ENCODE data around the gene GRID2. TPM values are rescaled to one million over a fixed set of nuclear protein-coding genes. Genes with fewer than 3 reads are reported as not detected.
"Not testable (repeated sequence)": the region's sequence is repeated elsewhere in the genome, so short reads cannot be mapped to it uniquely, and the experiment has no call there.

The GRID2 gene
- total RNA-seq, 2 donors from 2014 or later = not detected

DNA sequence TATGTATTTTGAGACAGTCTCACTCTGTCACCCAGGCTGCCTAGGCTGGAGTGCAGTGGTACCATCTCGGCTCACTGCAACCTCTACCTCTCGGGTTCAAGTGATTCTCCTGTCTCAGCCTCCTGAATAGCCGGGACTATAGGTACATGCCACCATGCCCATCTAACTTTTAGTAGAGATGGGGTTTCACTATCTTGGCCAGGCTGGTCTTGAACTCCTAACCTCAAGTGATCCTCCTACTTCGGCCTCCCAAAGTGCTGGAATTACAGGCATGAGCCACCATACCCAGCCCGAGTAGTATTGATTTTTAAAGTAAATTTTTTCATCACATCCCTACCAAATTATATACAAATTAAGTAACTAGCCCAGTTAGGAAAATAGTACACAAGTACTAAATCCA, 144.4 kb downstream of the GRID2 start:
- not testable (repeated sequence) for ATAC-seq; H3K36me3 Mint-ChIP-seq; DNase-seq (ENCODE audit: low spot score in 2 of 2); H3K27ac Mint-ChIP-seq
- H3K9me3 Mint-ChIP-seq = peaks cover 16 to 18% of the 10 kb centered on the region in 2 donors

DNA sequence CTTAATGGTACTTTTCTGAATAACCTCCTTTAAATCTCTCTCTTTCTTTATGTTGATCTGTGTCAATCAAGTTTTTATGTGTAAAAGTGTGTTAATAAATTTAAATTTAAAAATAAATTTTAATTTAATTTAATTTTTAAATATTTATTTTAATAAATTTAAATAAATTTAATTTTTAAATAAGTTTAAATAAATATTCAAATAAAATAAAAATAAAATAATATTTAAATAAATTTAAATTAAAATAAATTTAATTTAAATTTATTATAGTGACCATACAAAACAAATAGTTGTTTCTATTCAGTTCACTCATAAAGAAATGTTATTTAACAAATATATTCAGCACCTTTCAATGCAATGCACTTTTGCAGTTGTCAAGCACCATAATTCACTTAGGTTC, 146.9 kb downstream of the GRID2 start:
- ATAC-seq = no peak
- H3K36me3 Mint-ChIP-seq = no peaks in the 10 kb centered on the region
- no peak overlapping the region for H3K27ac Mint-ChIP-seq
- DNase-seq (ENCODE audit: low spot score in 2 of 2) = no peak
- H3K9me3 Mint-ChIP-seq = peaks cover 8 to 11% of the 10 kb centered on the region in 2 donors

DNA sequence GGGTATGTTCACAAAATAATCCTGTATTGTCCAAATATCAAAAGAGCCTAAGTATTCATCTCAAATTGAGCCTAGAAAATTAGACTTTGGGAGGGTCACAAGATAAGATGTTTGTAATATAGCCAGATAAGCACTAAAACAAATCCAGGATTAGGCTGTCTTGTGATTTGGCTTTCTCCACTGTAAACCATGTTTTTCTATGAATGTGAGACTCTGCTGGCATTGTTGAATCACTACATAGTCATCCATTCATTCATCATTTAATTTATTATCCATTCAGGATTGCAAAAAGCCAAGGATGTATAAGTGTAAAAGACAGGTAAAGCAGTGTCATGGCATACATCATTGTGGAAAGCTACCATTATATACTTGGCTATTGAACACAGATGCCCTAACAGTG, 148.0 kb downstream of the GRID2 start:
- no peak for ATAC-seq
- Mint-ChIP-seq H3K36me3 (no peaks in the 10 kb centered on the region), H3K9me3 (peaks cover 4 to 8% of the 10 kb centered on the region in 2 donors), H3K27ac (no peak overlapping the region)
- DNase-seq (ENCODE audit: low spot score in 2 of 2) = no peak

DNA sequence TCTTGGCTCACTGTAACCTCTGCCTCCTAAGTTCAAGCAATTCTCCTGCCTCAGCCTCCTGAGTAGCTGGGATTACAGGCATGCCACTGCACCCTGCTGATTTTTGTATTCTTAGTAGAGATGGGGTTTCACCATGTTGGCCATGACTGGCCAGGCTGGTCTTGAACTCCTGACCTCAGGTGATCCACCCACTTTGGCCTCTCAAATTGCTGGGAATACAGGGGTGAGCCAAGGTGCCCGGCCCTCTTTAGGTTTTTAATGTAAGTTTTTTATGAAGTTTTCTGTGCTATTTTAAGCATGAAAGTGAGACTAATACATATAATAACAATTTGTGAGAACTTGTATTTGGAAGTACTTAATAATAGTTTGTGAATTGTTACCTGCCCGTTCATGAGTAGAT, 148.6 kb downstream of the GRID2 start:
- not testable (repeated sequence) for H3K9me3 Mint-ChIP-seq; H3K27ac Mint-ChIP-seq; H3K36me3 Mint-ChIP-seq; ATAC-seq; DNase-seq (ENCODE audit: low spot score in 2 of 2)

DNA sequence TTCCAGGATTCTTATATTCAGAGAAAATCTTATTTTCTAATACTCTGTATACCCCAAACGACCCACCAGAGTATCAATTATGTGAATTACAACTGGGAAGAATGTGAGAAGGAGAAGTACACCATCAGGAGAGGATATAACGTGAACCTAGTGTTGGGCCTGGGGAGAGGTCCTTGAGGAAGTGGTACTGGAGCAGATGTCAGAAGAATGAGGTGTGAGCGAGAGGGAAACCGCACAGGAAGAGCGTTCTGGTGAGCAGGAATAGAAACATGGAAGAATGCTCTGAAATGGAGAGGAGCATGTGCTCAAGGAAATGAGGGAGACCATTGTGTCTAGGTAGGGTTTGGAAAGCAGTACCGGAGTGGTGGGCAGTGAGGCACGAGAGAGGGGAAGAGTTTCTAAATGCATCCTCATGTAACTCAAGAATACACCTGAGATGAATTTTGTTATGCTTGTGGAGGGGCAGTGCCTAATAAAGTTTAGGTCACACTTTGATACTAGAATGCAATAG, 151.6 kb downstream of the GRID2 start:
- peaks cover 4 to 8% of the 10 kb centered on the region in 2 donors for H3K9me3 Mint-ChIP-seq
- DNase-seq (ENCODE audit: low spot score in 2 of 2) (no peak), ATAC-seq (no peak)
- H3K36me3 Mint-ChIP-seq = no peaks in the 10 kb centered on the region
- H3K27ac Mint-ChIP-seq = no peak overlapping the region

DNA sequence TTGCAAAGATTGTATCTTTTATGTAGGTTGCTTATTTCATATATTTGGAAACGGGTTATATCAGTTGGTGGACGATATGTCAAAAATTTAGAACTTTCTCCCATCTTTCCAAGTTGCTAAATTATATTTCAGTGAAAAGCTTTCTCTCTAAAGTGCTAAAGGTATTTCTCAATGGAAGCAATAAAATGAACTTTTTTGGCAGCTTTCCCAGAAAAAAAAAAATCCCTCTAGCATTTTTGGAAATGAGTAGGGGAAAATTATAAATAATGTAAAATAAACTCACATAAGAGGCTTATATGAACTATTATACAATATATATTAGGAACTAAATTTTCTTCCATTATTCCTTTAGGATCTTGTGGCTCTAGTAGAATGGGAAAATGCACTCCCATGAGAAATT, 152.2 kb downstream of the GRID2 start:
- H3K27ac Mint-ChIP-seq = no peak overlapping the region
- H3K36me3 Mint-ChIP-seq = no peaks in the 10 kb centered on the region
- no peak for ATAC-seq
- DNase-seq (ENCODE audit: low spot score in 2 of 2) = no peak
- peaks cover 4 to 8% of the 10 kb centered on the region in 2 donors for H3K9me3 Mint-ChIP-seq

DNA sequence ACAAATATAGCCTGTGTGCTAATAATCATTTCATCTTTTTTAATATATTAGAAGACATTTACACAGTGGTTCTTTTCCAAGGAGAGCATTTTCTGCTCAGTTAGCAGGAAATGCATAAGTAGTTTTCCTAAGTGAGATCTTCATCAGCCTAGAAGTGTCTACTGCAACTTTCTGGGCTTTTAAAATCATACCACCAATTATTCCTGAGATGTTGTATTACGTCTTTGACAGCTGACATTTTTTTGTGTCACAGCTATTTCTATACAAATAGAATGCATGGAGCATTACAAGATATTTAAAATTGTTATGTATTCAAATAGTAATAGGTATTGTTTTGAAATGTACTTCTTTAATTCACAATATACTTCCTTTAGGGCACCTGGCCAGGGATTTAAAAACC, 158.0 kb downstream of the GRID2 start:
- ATAC-seq = no peak
- Mint-ChIP-seq H3K9me3 (peaks cover 6 to 14% of the 10 kb centered on the region in 2 donors), H3K27ac (no peak overlapping the region)

DNA sequence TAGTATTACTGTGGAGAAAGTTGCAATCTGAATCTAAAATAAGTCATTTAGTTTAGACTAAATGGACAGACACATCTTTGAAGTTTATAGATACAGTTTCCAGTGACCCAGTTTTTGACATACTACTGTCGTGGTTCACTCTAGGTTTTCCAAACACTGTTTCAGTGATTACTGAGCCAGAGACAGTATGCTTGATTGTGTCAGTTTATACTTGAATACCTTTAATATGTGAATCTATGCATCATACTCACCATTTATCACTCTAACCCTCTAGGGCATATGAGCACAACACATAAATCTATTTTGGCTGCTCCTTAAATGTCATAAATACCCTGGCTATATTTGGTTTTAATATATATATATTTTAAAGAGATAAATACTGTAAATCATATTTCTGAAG, 173.5 kb downstream of the GRID2 start:
- DNase-seq (ENCODE audit: low spot score in 2 of 2) = no peak
- Mint-ChIP-seq H3K9me3 (peaks cover 8 to 10% of the 10 kb centered on the region in 2 donors), H3K36me3 (no peaks in the 10 kb centered on the region), H3K27ac (no peak overlapping the region)
- no peak for ATAC-seq

More for the DNA sequence above, 158.0 kb downstream of the GRID2 start:
- no peaks in the 10 kb centered on the region for H3K36me3 Mint-ChIP-seq
- no peak for DNase-seq (ENCODE audit: low spot score in 2 of 2)

DNA sequence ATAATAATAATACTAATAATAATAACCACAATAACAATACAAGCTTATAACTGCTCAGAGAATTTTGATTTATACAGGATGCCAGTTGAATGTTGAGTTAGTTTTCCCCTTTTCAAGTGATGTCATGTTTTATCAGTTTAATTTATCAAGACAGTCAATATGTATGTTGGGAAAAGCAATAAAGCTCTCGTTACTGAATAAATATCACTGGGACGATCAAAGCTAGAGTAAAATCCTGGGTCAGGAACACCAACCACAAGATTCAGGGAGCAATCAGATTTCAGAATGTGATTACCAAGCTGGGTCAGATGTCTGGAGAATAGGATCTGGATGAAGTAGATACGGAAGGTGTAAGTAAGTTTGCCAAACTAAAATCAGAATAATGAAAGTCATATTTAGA, 179.6 kb downstream of the GRID2 start:
- ATAC-seq = no peak

DNA sequence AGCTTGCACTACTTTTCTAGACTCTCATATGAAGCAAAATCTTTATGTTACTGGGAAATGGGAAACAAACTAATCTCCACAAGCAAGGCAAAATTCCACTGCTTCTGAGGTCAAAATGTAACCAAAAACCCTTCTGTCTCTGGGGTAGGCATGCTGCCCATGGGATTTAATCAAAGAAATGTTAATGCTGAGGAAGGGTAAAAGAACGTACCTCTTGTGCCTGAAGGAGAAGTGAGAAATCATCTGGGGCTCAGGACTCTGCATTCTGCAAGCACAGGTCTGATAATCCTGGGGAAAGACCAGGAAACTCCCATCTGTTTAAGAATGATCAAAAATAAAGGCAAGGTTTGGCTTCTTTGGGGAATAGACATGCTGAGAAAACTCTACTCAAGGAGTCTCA, 184.7 kb downstream of the GRID2 start:
- DNase-seq (ENCODE audit: low spot score in 2 of 2) (no peak), ATAC-seq (no peak)
- peaks cover 13 to 16% of the 10 kb centered on the region in 2 donors for H3K9me3 Mint-ChIP-seq
- H3K27ac Mint-ChIP-seq = no peak overlapping the region
- H3K36me3 Mint-ChIP-seq = no peaks in the 10 kb centered on the region

More for the DNA sequence above, 179.6 kb downstream of the GRID2 start:
- Mint-ChIP-seq H3K36me3 (no peaks in the 10 kb centered on the region), H3K27ac (no peak overlapping the region), H3K9me3 (peaks cover 18 to 22% of the 10 kb centered on the region in 2 donors)
- DNase-seq (ENCODE audit: low spot score in 2 of 2) = no peak

DNA sequence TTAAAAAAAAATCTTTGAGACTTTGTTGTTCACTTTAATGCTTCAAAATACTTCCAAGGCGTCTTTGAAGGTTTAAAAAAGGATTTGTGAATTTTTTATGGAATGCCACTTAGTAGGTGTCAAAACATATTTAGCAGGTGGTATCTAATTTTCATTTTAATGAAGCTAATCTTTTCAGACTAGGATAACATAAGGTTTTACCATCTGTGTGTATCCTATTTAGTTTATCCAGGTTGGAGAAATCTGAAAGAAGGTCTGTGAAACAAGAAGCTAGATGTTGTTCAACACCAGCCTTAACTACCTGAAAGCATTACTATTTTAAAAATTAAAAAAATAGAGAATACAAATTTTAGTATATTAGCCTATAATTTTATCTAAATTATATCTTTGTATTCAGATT, 193.4 kb downstream of the GRID2 start:
- Mint-ChIP-seq H3K9me3 (peaks cover 6 to 14% of the 10 kb centered on the region in 2 donors), H3K36me3 (no peaks in the 10 kb centered on the region), H3K27ac (no peak overlapping the region)
- DNase-seq (ENCODE audit: low spot score in 2 of 2) = no peak
- ATAC-seq = no peak

DNA sequence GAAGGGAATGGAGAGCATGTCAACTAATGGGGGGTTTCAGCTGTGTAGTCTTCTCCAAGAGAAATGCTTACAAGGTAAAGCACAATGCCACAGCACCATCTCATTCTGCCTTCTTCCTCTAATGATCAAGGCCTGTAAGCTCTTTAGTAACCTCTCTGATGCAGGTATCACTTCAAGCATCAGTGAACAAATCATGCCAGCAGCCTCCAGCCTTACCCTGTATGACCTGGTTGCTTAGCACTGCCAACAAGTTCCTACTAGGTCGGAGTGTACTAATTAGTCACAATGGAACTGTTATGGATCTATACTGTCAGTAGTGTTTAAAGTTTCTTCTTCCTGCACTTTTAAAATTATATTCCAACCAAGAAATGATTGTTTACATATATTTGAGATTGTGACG, 197.7 kb downstream of the GRID2 start:
- no peak for DNase-seq (ENCODE audit: low spot score in 2 of 2)
- peaks cover 5 to 6% of the 10 kb centered on the region in 2 donors for H3K9me3 Mint-ChIP-seq
- no peak for ATAC-seq

DNA sequence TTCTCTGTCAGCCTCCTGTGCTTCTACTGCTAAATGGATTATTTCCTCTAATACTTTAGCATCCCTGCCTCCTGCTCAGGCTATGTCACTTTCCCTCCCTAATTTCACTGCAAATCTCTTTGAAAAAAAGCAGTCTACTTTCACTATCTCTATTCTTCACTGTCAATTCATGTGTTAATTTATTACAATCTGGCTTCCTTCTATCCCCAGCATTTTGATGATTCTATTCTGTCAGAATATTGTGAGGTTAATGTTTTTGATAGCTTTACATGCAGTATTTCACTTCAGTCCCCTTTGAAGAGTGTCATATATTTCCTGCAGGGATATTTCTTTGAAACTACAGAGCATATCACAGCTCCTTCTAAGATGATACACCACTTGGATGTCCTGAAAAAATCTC, 203.2 kb downstream of the GRID2 start:
- Mint-ChIP-seq H3K9me3 (peaks cover 22 to 23% of the 10 kb centered on the region in 2 donors), H3K27ac (no peak overlapping the region), H3K36me3 (peaks cover 0 to 13% of the 10 kb centered on the region in 2 donors)
- ATAC-seq (no peak), DNase-seq (ENCODE audit: low spot score in 2 of 2) (no peak)

More for the DNA sequence above, 197.7 kb downstream of the GRID2 start:
- H3K36me3 Mint-ChIP-seq = no peaks in the 10 kb centered on the region
- no peak overlapping the region for H3K27ac Mint-ChIP-seq

DNA sequence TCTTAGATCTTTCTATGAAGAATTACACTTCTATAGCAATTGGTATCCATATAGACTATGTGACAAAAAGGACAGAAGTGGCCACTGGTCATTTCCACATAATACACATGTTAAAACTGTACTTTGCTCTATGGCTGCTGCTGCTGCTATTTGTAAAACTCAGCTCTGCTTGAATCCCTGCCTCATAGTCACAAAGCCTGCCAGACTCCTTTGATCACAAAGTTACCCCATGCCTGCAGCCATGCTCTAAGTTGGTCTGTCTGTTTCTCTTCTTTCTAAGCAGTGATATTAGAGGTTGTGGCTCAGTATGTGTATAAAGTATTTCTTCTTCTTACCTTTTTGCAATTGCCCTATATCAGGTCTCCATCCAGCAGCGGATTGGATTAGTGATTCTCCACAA, 210.9 kb downstream of the GRID2 start:
- no peak for ATAC-seq
- Mint-ChIP-seq H3K9me3 (peaks cover 8 to 28% of the 10 kb centered on the region in 2 donors), H3K36me3 (peaks cover 0 to 5% of the 10 kb centered on the region in 2 donors), H3K27ac (no peak overlapping the region)
- no peak for DNase-seq (ENCODE audit: low spot score in 2 of 2)

DNA sequence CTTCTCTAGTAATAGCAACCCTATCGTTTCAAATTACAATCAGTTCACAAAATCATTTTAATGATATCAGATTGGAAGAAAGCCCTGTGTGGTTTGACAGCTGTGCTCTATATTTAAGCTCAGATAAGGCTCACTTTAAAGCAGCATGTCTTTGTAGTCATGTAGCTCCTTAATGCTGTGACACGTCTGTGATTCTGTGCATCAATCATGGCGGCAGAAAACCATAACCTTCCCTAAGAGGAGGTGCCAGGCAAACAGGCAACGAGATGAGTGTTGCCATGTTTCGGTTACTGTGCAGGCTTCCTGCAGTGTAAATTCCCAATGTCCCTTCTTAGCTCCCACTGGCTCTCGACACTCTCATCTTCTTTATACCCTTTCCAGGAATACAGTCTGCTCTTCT, 212.7 kb downstream of the GRID2 start:
- DNase-seq (ENCODE audit: low spot score in 2 of 2) = no peak
- Mint-ChIP-seq H3K9me3 (peaks cover 0 to 25% of the 10 kb centered on the region in 2 donors), H3K27ac (no peak overlapping the region), H3K36me3 (no peaks in the 10 kb centered on the region)
- ATAC-seq = no peak

DNA sequence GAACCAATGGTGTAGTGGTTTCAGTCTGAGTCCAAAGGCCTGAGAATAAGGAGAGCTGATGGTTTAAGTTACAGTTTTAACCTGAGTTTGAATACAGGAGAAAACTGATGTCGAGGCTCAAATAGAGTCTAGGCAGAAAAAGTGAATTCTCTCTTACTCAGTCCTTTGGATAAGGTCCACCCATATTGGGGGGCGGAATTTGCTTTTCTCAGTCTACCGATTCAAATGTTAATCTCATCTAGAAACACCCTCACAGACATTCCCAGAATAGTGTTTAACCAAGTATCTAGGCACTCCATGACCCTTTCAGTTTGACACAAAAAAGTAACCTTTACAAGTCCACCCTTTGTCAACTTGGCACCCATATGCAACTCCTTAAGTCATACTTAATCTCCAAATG, 216.0 kb downstream of the GRID2 start:
- H3K27ac Mint-ChIP-seq = no peak overlapping the region

DNA sequence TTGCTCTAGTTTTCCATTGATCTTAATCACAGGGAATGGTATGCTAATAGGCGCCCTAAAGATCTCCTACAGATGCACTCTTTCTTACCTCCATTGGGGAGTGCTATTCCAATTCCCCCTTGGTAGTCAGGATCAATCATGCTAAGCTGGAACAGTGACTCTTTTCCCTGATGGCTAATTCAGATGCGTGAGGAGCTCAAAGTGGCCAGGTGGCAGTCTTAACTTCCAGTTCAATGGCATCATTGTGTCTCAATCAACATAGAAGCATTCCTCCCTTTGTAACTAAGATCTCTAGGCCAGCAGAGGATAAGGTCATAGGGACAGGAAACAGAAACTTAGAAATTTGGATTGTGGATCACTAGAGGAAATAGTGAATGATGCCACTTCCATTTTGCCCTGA, 216.8 kb downstream of the GRID2 start:
- ATAC-seq (no peak), DNase-seq (ENCODE audit: low spot score in 2 of 2) (no peak)
- H3K9me3 Mint-ChIP-seq = peaks cover 0 to 18% of the 10 kb centered on the region in 2 donors
- no peak overlapping the region for H3K27ac Mint-ChIP-seq
- no peaks in the 10 kb centered on the region for H3K36me3 Mint-ChIP-seq

More for the DNA sequence above, 216.0 kb downstream of the GRID2 start:
- no peaks in the 10 kb centered on the region for H3K36me3 Mint-ChIP-seq
- DNase-seq (ENCODE audit: low spot score in 2 of 2) (no peak), ATAC-seq (no peak)
- peaks cover 0 to 18% of the 10 kb centered on the region in 2 donors for H3K9me3 Mint-ChIP-seq

DNA sequence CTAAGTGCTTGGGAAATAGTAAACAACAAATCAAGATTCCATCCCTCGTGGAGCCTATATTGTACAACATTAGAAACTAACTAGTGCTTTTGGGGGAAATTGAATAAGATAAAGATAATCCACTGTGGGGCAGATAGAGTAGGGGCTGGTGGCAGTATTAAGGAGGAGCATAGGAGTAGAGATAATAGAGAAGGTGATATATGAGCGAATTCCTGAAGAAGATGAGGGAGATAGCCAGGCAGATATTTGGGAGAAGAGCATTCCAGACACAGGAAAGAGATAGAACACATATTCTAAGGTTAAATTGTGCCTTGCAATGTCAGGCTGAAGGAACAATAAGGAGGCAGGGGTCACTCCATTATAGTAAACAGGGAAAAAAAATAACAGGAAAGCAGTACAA, 218.2 kb downstream of the GRID2 start:
- Mint-ChIP-seq H3K9me3 (peaks cover 0 to 11% of the 10 kb centered on the region in 2 donors), H3K36me3 (no peaks in the 10 kb centered on the region), H3K27ac (no peak overlapping the region)
- ATAC-seq (no peak), DNase-seq (ENCODE audit: low spot score in 2 of 2) (no peak)

Measured in activated naive CD4-positive, alpha-beta T cell treated with anti-CD3 and anti-CD28 coated beads, Interleukin-2, amount 50 U/mL, for 72 hours (primary cell).